PC-3 (cell line): ENCODE data around the gene ENAH.

Source experiments
- EZH2 ChIP-seq: fragments of 300-600 bp; sonication (generic); IDR thresholded peaks from one replicate; pipeline ENCODE4 v1.6.1; 2017; ENCODE audit warnings: antibody characterized with exemption, mild to moderate bottlenecking, low read length; ENCODE audit not compliant: unreplicated experiment
- EZH2phosphoT487 ChIP-seq: fragments of 300-600 bp; sonication (generic); IDR thresholded peaks from 2 replicates; pipeline ENCODE4 v1.6.1; 2018; ENCODE audit warnings: mild to moderate bottlenecking, antibody characterized with exemption, low read length, borderline replicate concordance
- TF ChIP-seq, protein P1 (sequence below): fragments of 300-600 bp; sonication (generic); conservative IDR thresholded peaks from 2 replicates; pipeline ENCODE4 v1.5.1; 2017; ENCODE audit warnings: antibody characterized with exemption, low read depth, mild to moderate bottlenecking, low read length

DNA sequence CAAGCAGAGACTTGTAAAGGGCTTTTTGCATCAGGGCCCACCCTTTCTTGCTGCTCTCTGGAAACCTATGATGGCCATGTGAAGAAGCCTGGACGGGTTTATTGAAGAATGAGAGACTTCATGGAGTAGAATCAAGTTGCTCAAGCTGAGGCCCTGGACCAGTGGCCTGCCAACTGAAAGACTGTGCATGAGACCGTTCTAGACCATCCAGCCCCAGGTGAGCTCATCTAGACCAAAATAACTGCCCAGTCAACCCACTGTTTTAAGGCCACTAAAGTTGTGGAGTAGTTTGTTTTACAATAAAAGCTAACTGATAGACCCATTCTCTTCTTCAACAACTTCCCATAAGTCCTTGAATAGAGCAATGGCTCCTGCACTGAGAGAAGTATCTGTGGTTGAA, 11.8 kb upstream of the ENAH start:
- TF ChIP-seq, protein P1, sequence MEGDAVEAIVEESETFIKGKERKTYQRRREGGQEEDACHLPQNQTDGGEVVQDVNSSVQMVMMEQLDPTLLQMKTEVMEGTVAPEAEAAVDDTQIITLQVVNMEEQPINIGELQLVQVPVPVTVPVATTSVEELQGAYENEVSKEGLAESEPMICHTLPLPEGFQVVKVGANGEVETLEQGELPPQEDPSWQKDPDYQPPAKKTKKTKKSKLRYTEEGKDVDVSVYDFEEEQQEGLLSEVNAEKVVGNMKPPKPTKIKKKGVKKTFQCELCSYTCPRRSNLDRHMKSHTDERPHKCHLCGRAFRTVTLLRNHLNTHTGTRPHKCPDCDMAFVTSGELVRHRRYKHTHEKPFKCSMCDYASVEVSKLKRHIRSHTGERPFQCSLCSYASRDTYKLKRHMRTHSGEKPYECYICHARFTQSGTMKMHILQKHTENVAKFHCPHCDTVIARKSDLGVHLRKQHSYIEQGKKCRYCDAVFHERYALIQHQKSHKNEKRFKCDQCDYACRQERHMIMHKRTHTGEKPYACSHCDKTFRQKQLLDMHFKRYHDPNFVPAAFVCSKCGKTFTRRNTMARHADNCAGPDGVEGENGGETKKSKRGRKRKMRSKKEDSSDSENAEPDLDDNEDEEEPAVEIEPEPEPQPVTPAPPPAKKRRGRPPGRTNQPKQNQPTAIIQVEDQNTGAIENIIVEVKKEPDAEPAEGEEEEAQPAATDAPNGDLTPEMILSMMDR: no peak
- no peak for TF ChIP-seq EZH2
- TF ChIP-seq EZH2phosphoT487: no peak
